Kidney (tissue), 14 donors: ENCODE data around the gene ZSWIM6. TPM values are rescaled to one million over a fixed set of nuclear protein-coding genes. Genes with fewer than 3 reads are reported as not detected.

Experiments used
- DNase-seq, 5 donors: peaks; one replicate each; pipeline ENCODE4 v3.0.0-alpha.2; 2013 to 2020
- FAIRE-seq: peaks from 2 replicates; lab custom pipeline; 2012; peaks lifted over from hg19 to GRCh38; lab: Jason Lieb, UNC
- H3K27ac ChIP-seq, 2 donors: one replicate each; pipeline ENCODE4 v1.7.0; 2013; ENCODE audit warnings: low read depth in 2 of 2, low read length in 2 of 2, inconsistent platforms in 1 of 2
- H3K27me3 ChIP-seq: one replicate; pipeline ENCODE4 v1.7.1; 2013; ENCODE audit warnings: low read length, inconsistent platforms; ENCODE audit not compliant: control insufficient read depth, insufficient read depth
- H3K36me3 ChIP-seq, 3 donors: one replicate each; pipeline versions ENCODE4 v1.7.0 to v1.7.1; 2013; ENCODE audit warnings: low read length in 3 of 3, control low read depth in 1 of 3, inconsistent platforms in 1 of 3; ENCODE audit not compliant: insufficient read depth in 3 of 3, control insufficient read depth in 2 of 3
- H3K4me1 ChIP-seq, 3 donors: one replicate each; pipeline versions ENCODE4 v1.7.0 to v1.7.1; 2013; ENCODE audit warnings: low read length in 3 of 3, inconsistent platforms in 1 of 3, low read depth in 1 of 3; ENCODE audit not compliant: control insufficient read depth in 2 of 3, insufficient read depth in 2 of 3
- H3K4me3 ChIP-seq, 3 donors: one replicate each; pipeline versions ENCODE4 v1.7.0 to v1.8.1; 2013; ENCODE audit warnings: low read length in 3 of 3, control low read depth in 1 of 3, inconsistent platforms in 1 of 3
- H3K9ac ChIP-seq, 3 donors: one replicate each; pipeline versions ENCODE4 v1.7.0 to v1.7.1; 2013; ENCODE audit warnings: low read length in 3 of 3, control low read depth in 1 of 3, inconsistent platforms in 1 of 3
- H3K9me3 ChIP-seq, 3 donors: one replicate each; pipeline versions ENCODE4 v1.7.0 to v1.7.1; 2013; ENCODE audit warnings: low read length in 3 of 3, control low read depth in 1 of 3, inconsistent platforms in 1 of 3; ENCODE audit not compliant: control insufficient read depth in 2 of 3, insufficient read depth in 1 of 3
- CTCF ChIP-seq: IDR thresholded peaks from 3 replicates; pipeline ENCODE4 v1.5.1; 2012; ENCODE audit warnings: mild to moderate bottlenecking, moderate library complexity, borderline replicate concordance; ENCODE audit not compliant: insufficient read depth; ENCODE audit errors: extremely low read depth
- intact Hi-C: fragments of 100-400 bp; cut with DNase I; formaldehyde crosslinking; loops from one replicate; pipeline ENCODE4 v1.11.1; 2022
- polyA plus RNA-seq: library from polyadenylated mRNA; stranded (reverse); fragments of 350-450 nt; fragmentation: Illumina TruSeq; extraction: RNeasy Lipid Tissue Mini Kit (QIAGEN cat#74804); gene quantifications from one replicate; pipeline ENCODE4 v1.2.3, GENCODE V29; 2014; ENCODE audit warnings: low read depth, low replicate concordance; ENCODE audit not compliant: insufficient read depth
- total RNA-seq: library from RNA; stranded (reverse); fragmentation: NEBNext Ultra II Directional; extraction: Animal tissue kit (Norgen Biotek cat#: 25700); gene quantifications from one replicate; pipeline ENCODE4 v1.2.1, GENCODE V29; 2021
- donor health status: control.
- donor health status: control.
- donor health status: control.
- donor health status: control.
- donor health status: control.
- donor health status: DM: yes; HTN: yes; CAD: no.
- donor health status: Normal renal cell carcinoma (clear cell type).

The ZSWIM6 gene
- total and polyA plus RNA-seq, 2 donors from 2014 or later = 2.9 to 20.3 TPM

GRCh38 chr5:61559146-61559545, 227.1 kb downstream of the ZSWIM6 start:
- no peak for TF ChIP-seq CTCF
- no peaks in the 10 kb centered on the region for H3K9me3 ChIP-seq
- H3K4me1 ChIP-seq = no peaks in the 10 kb centered on the region
- intact Hi-C loops = no loop called here
- FAIRE-seq (no peak), DNase-seq (no peak)
- H3K4me3 ChIP-seq = no peak overlapping the region
- H3K9ac ChIP-seq = no peak overlapping the region
- no peaks in the 10 kb centered on the region for H3K36me3 ChIP-seq
- no peak overlapping the region for H3K27ac ChIP-seq
- no peaks in the 10 kb centered on the region for H3K27me3 ChIP-seq

- intact Hi-C loops = no loop called here
- Histone ChIP-seq H3K4me1 (no peaks in the 10 kb centered on the region), H3K27ac (no peak overlapping the region), H3K4me3 (no peak overlapping the region), H3K9me3 (no peaks in the 10 kb centered on the region), H3K36me3 (no peaks in the 10 kb centered on the region), H3K9ac (no peak overlapping the region), H3K27me3 (no peaks in the 10 kb centered on the region)
- TF ChIP-seq CTCF = no peak
- FAIRE-seq (no peak), DNase-seq (no peak)
Measured at GRCh38 chr5:61559722-61560121, 227.7 kb downstream of the ZSWIM6 start.

- DNase-seq (no peak), FAIRE-seq (no peak)
- H3K9ac ChIP-seq = no peak overlapping the region
- H3K4me1 ChIP-seq = no peaks in the 10 kb centered on the region
- H3K36me3 ChIP-seq = no peaks in the 10 kb centered on the region
- H3K9me3 ChIP-seq = no peaks in the 10 kb centered on the region
- intact Hi-C loops = no loop called here
- no peak overlapping the region for H3K4me3 ChIP-seq
- H3K27ac ChIP-seq = no peak overlapping the region
- H3K27me3 ChIP-seq = no peaks in the 10 kb centered on the region
- no peak for TF ChIP-seq CTCF
Measured at GRCh38 chr5:61563401-61563800, 231.3 kb downstream of the ZSWIM6 start.

- DNase-seq = no peak
- TF ChIP-seq CTCF = no peak
Measured at GRCh38 chr5:61567337-61567736, 235.3 kb downstream of the ZSWIM6 start.

More at GRCh38 chr5:61567337-61567736, 235.3 kb downstream of the ZSWIM6 start:
- Histone ChIP-seq H3K4me1 (peaks cover 0 to 4% (median 0%) of the 10 kb centered on the region in 3 donors), H3K4me3 (no peak overlapping the region), H3K9me3 (no peaks in the 10 kb centered on the region), H3K9ac (no peak overlapping the region), H3K27ac (no peak overlapping the region), H3K27me3 (no peaks in the 10 kb centered on the region), H3K36me3 (no peaks in the 10 kb centered on the region)
- intact Hi-C loops = no loop called here
- no peak for FAIRE-seq
